NOMO-1 treated with DMSO at 0.1 percent for 48 hours (cell line): ENCODE results near the gene GAPT.

Experiments used
- DNase-seq: peaks from one replicate; lab custom pipeline; 2025; ENCODE audit not compliant: unreplicated experiment; lab: John Stamatoyannopoulos, UW

Gene GAPT

DNA sequence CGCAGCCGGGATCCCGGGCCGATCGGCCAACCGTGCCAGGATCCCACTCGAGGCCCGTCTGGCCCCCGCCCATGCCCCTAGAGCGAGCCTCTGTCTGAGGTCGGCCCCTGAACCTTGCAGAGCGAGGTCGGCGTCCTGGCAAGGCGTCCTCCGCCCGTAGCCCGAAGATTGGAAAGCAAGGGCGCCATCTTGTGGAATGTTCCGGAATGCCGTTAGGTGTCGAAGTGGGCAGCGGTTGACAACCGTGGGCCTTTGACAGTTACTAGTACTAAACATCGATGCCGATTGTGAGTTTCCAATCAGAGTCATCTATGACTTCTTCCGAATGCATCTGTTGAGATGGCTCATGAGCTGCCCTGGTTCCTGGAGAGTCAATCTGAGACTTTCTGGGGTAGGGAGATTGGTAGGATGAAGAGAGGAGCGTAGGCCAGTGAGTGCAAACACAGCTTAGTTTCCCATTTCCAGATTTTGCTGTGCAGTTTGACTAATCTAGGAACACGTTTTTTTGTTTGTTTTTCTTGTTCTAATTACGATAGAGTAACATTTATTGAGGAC lies 30.4 kb upstream of the GAPT start:
- DNase-seq = peak; percentile 90

DNA sequence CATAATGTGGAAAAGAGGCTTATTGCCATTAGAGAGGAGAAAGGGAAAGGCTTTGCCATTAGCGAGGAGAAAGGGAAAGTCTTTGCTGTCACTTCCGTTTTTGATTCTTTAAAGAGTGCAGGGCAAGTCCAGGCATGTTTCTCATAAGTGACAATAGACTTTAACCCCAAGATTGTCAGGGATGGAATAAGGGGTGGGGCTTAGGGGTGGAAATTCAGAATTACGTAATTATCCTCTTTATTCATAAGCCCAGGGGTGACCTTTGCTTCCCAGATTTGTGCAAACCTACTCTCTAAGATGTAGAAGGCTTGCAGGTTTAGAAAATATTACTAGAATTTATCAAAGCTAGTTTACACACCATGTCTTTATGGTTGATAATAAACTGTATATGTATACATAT lies 29.1 kb upstream of the GAPT start:
- peak; percentile 98 for DNase-seq

DNA sequence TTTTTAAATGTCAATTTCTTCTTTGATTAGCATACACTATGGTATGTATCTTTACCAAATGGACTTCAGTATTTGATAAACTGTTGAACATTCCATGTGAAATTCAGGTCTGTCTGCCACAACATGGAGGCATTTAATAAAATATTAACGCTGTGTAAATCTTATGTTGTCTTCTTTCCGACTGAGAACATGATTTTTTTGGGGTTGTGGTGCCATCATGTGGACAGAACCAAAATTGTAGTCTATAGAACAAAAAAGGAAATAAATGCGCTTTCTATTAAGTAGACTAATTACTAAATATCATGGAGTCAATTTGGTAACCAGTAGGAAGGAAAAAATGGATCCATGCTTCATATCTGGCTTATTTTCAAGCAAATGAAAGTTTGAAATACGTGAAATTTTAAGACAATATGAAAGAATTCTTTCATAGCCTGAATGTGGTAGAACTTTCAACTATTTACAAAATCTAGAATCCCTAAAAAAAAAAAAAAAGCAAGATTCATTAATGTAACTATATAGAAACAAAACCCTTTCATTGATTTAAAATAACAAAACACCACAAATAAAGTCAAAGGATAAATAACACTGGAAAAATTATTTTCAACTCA lies 28.5 kb upstream of the GAPT start:
- peak; percentile 52 for DNase-seq

DNA sequence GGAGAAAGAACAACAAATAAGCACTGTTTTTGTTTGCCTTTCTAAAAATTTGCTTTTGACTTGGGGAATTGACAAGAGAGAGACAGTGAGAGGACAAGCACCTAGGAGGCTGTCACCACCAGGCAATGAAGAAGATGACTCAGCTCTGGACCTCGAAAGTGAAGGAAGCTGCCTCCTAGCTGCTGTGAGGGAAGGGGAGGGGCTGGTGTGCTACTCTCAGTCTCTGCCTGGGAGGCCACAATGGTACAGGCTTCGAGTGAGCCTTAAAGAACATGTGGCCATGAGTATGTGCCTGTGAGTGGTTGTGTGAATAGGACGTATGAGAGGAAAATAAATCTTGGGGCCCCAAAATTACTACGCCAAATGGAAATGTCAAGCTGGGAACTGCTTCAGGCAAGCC lies 24.3 kb upstream of the GAPT start:
- DNase-seq = peak; percentile 89

DNA sequence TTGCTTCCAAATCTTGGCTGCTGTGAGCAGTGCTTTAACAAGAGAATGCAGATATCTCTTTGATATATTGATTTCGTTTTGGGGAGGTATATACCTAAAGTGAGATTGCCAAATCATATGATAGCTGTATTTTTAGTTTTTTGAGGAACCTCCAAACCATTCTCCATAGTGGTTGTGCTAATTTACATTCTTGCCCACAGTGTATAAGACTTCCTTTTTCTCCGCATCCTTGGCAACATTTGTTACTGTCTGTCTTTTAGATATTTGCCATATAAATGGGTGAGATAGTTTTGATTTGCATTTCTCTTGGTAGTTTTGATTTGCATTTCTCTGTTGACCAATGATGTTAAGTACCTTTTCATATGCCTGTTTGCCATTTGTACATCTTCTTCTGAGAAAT lies 21.3 kb upstream of the GAPT start:
- peak; percentile 87 for DNase-seq

DNA sequence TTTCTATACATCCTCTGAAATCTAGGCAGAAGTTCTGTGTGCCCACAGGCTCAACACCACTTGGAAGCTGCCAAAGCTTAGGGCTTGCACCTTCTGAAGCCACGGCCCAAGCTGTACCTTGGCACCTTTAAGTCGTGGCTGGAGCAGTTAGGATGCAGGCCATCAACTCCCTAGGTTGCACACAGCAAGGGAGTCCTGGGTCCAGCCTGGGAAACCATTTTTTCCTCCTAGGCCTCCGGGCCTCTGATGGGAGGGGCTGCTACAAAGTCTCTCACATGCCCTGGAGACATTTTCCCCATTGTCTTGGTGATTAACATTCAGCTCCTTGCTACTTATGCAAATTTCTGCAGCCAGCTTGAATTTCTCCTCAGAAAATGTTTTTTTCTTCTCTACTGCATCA lies 15.8 kb upstream of the GAPT start:
- DNase-seq = no peak

DNA sequence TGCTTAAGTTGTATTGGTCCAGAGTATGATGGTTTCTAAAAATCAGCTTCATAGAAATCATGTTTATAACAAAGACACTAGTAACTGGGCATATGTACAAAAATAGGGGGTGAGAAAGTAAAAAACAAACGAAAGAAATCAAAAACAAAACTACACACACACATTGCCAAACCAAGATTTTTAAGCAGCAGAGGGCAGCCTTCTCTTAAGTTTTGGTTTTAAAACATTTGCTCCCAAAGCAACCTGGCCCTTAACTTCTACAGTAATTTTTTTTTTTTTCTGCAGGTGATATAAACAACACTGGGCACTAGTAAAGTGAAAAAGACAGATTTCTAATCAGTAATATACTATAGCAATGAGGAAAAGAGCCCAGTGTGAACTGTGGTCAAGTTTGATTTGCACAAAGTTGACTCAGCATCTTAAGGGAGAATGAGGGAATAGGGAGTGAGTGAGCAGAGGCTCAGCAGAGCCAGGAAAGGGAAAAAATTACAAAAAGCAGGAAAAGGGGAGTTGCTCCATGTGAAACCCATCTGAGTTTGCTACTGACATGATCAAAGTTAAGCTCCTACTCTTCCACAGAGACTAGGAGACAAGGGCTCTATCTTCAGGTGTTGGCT lies 13.4 kb upstream of the GAPT start:
- peak; percentile 35 for DNase-seq

DNA sequence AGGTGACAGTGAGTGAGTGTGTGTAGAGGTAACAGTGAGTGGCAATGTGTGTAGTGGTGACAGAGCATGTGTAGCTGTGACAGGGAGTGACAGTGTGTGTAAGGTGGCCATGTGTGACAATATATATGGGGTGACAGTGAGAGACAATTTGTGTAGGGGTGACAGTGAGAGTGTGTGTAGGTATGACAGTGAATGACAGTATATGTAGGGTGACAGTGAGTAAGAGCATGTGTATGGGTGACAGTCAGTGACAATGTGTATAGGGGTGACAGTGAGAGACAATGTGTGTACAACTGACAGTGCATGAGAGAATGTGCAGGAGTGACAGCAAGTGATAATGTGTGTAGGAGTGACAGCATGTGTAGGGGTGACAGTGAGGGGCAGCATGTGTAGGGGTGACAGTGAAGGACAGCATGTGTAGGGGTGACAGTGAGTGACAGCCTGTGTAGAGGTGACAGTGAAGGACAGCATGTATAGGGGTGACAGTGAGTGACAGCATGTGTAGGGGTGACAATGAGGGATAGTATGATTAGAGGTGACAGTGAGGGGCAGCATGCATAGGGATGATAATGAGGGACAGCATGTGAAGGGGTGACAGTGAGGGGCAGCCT lies 10.1 kb upstream of the GAPT start:
- no peak for DNase-seq

DNA sequence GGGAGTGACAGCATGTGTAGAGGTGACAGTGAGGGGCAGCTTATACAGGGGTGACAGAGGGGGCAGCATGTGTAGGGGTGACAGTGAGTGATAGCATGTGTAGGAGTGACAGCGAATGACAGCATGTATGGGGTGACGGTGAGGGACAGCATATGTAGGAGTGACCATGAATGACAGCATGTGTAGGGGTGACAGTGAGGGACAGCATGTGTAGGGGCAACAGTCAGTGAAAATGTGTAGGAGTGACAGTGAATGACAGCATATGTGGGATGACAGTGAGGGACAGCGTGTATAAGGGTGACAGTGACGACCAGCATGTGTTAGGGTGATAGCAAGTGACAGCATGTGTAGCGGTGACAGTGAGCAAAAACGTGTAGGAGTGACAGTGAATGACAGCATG lies 9.4 kb upstream of the GAPT start:
- no peak for DNase-seq

DNA sequence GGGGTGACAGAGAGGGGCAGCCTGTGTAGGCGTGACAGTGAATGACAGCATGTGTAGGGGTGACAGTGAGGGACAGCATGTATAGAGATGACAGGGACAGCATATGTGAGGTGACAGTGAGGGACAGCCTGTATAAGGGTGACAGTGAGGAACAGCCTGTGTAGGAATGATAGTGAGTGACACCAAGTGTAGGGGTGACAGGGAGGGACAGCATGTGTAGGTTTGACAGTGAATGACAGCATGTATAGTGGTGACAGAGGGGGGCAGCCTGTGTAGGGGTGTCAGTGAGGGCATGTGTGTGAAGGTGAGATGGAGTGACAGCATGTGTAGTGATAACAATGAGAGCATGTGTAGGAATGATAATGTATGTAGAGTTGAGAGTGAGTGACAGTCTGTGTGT lies 8.7 kb upstream of the GAPT start:
- DNase-seq = no peak

DNA sequence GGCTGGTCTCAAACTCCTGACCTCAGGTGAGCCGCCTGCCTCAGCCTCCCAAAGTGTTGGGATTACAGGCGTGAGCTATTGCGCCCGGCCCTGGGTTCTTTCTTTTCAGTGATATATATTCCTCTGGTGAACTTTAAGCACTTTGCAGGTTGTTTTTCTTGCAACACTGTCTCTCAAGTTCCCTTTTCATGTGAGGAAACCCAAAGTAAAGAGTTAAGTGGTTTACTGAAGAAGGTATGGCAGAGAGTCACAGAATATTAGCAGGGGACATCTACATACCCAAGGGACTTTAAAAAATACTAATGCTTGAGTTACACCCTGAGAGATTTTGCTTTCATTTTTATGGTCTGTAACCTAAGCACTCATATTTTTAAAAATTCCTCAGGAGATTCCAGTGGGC lies 6.7 kb upstream of the GAPT start:
- peak; percentile 90 for DNase-seq

DNA sequence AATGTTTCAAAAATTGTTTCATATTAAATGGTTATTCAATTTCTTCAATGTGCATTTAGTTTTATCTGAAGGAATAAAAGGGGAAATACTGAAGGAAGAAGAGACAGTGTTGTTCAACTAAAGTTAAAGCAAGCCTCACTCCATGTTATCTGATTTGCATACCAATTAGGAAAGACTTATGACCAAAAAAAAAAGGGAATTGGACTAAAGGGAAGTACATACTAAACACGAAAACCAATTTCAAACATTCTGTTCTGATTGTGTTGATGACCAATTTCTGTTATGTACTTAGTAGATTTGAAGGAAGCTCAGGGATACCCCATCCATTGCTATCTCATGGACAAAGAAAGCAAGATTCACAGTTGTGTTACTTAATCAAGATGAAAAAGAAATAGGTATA lies 4.9 kb upstream of the GAPT start:
- peak; percentile 11 for DNase-seq

DNA sequence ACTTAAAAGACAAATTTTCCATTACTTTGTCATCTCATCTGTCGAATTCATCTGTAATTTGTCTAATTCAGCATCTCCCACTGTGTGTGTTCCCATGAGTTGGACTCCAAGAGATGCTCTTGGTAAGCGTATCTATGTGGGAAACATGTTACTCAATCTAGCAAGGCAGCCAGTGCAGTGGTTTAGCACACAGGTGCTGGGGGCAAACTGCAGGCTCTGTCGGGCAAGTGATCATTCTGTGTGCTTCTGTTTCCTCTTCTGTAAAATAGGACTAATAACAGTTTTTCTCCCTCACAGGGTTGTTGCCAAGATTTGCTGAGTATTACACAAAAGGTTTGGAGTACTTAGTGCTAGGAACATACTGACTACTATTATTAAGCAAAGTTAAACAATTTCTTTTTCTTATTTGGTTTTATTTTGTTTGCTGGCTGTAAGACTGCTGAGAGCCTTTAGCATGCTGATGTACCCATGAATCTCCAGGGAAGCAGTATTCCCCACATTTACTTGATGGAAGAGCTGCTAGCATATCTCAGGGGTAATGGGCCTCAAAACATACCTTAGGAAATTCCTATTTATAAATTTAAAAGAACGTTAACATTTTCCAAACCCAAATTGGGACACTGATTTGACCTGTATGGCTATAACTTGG lies 709 bp upstream of the GAPT start:
- peak; percentile 69 for DNase-seq

DNA sequence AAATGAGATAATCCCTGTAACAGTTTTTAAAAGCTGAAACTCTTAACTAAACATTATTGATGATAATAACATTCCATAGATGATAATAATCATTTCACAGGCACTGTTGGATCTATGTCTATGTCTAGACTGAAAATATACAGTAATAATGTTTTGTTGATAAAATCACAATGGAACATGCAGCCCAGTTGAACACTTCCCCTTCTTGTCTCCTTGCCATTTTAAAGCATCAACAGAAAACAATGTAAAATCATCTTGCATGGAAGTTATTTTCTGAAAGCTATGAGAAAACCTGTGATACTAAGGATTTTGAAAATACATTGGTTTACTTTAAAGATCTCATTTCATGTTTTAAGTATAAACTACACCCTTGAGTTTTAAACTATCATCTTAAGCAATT lies 1.9 kb downstream of the GAPT start:
- peak; percentile 32 for DNase-seq

DNA sequence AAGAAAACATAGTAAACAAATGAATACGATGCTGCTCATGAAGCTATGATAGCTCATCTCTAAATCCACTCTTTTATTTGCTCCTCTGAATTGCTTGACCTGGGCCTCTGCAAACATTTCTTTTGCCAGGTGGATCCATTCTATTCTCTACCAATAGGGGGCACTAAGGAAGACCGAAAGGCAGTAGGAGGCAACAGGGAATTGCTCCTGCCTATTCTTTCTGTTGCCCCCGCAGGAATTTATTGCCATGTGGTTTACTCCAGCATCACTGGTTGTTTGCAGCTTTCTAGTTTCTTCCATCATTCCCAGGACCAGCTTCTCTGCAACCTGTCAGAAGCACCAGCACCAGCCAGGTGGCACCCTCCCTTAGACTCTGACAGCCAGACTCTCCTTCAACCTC lies 5.3 kb downstream of the GAPT start:
- DNase-seq = no peak

DNA sequence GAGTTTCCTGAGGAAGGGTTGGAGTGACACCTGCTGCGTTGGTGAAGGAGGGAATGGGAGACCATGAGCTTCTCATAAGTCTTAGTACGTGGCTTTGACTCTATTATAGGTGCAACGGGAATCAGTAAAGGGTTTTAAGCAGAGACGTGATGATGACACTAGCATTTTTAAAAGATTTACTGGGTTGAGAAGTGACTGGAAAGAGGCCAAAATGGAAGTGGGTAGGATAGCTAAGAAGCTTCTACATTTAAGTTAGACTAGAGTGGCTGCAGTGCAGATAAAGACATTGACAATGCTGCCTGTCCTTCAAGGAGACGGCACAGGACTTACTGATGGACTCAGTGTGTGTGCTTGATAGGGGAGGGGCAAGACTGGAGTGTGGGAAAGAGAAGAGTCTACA lies 6.2 kb downstream of the GAPT start:
- peak; percentile 8 for DNase-seq

DNA sequence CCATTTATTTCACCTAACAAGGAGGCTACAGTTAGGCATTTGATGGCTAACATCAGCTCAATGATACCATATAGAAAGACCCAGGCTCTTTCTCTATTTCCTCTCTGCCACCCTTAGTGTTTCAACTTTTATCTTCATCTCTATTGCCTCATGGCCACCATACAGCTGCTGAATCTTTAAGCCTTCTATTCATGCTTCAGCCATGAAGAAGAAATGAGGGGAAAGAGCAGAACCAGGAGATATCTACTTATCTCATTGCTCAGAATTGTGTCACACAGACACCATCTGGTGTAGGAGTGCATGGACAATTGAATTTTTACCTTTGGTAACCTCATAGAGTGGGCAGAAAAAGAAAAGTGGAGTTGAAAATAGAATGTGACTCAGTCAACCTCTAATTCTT lies 6.7 kb downstream of the GAPT start:
- peak; percentile 9 for DNase-seq

DNA sequence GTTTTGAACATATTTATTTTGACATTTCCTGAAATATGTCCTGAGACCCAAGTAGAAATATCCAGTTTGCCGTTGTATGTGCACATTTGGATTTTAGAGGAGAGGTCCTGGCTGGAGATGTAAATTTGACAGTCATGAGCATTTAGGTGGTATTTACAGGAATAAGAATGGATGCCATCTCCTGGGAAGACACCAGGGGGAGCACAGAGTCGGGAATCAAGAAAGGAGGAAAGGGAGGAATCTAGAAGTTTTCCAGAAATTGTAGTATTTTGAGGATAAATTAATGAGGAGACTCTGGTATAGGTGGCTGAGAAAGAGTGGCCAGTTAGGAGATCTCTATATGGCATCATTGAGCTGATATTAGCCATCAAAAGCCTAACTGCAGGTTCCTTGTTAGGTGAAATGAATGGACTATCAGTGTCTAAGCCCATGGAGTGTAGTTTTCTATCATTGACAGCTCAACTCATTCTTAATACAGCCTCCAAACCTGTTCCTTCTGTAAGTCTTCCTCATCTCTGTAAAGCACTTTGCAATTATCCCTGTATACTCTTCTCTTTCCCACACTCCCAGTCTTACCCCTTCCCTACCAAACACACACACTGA lies 7.2 kb downstream of the GAPT start:
- DNase-seq = peak; percentile 3

DNA sequence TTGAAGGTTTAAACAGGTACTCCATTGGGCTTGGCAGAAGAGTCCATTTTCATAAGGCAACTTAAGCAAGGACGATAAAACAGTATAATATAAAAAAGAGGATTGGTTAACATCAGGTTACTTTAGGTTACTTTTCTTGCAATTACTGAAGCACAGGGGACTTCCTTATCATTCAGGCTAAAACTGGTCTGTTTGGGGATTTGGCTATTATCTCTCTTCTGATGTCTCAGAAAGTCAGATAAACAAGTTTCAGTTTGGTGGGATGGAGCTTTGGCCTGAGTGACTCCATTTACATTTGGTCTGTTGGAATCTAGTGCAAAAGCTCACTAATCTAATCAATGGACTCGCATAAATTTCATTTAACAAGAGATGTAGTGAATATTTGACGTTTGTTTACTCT lies 8.0 kb downstream of the GAPT start:
- DNase-seq = peak; percentile 49

DNA sequence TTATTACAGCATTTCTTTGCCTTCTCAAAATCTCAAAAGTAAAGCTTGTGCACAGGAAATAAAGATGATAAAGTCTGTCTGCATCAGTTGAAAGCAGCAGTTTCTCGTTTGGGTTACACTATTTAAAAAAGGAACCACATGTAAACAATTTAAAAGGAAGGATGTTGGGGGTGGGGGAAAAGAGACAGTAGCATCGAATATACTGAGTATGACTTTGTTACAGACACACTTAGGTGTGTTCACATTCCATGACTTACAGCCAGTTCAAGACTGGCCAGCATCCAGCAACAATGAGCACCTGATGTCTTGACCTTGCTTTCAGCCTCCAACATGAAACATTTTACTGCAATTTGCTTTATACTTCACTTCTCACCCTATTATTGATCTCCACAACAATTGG lies 8.7 kb downstream of the GAPT start:
- peak; percentile 41 for DNase-seq

DNA sequence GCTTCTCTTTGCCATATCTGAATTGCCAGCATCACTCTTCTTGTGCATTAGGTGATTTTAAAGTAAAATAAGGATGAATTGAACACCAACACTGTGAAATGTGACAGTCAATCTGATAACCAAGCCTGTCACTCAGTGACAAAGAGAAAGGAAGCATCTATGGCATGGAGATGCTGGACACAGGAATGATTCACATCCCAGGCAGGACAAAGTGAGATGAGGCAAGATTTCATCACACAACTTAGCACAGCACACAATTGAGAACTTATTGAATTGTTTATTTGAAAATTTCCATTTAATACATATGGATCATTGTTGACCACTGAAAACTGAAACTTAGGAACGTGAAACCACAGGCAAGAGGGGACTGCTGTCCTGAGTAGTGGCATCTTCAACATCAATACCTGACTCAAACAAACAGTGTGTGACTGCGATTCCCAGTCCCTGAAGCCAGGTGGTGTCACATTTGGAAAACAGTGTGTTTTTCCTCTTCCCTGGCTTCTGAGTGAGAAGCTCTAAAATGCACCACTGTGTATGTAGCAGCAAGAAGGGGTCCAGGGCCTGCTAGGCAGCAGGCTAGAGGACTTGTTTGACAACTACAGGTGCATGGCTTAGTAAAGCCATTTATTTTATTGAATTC lies 10.7 kb downstream of the GAPT start:
- DNase-seq = no peak
